Activated T-cell treated with anti-CD3 and anti-CD28 coated beads, Interleukin-2, amount 50 U/mL, for 24 hours (primary cell): Measurements from ENCODE around the gene CES5A.
"Not testable (repeated sequence)": the region's sequence is repeated elsewhere in the genome, so short reads cannot be mapped to it uniquely, and the experiment has no call there.

Source experiments
- DNase-seq: peaks from one replicate; pipeline ENCODE4 v3.0.0-alpha.2; 2020
- H3K27ac Mint-ChIP-seq: 2 replicates; pipeline ENCODE4 v1.8.0; 2020; ENCODE audit warnings: mild to moderate bottlenecking, mixed read lengths
- H3K27me3 Mint-ChIP-seq: 2 replicates; pipeline ENCODE4 v1.8.0; 2020; ENCODE audit warnings: mixed read lengths
- H3K36me3 Mint-ChIP-seq: 2 replicates; pipeline ENCODE4 v1.8.0; 2020; ENCODE audit warnings: low read depth, mixed read lengths
- H3K4me1 Mint-ChIP-seq: 2 replicates; pipeline ENCODE4 v1.8.0; 2020; ENCODE audit warnings: low read depth, mixed read lengths
- H3K4me3 Mint-ChIP-seq: 2 replicates; pipeline ENCODE4 v1.8.0; 2020; ENCODE audit warnings: mild to moderate bottlenecking, moderate library complexity, mixed read lengths
- H3K9me3 Mint-ChIP-seq: 2 replicates; pipeline ENCODE4 v1.8.0; 2020; ENCODE audit warnings: mixed read lengths

Gene CES5A

GRCh38 chr16:55853114-55853513, 22.1 kb downstream of the CES5A start:
- Mint-ChIP-seq H3K9me3 (no peaks in the 10 kb centered on the region), H3K4me1 (no peaks in the 10 kb centered on the region), H3K4me3 (no peak overlapping the region), H3K36me3 (no peaks in the 10 kb centered on the region), H3K27me3 (peaks cover 34% of the 10 kb centered on the region), H3K27ac (no peak overlapping the region)
- no peak for DNase-seq

- no peak for DNase-seq
- Mint-ChIP-seq H3K9me3 (no peaks in the 10 kb centered on the region), H3K27ac (no peak overlapping the region), H3K4me3 (no peak overlapping the region), H3K27me3 (peaks cover 40% of the 10 kb centered on the region), H3K4me1 (no peaks in the 10 kb centered on the region), H3K36me3 (no peaks in the 10 kb centered on the region)
These were observed 25.6 kb downstream of the CES5A start for GRCh38 chr16:55849536-55849935.

GRCh38 chr16:55846598-55847346, 28.4 kb downstream of the CES5A start:
- Mint-ChIP-seq H3K4me1 (no peaks in the 10 kb centered on the region), H3K27me3 (peaks cover 44% of the 10 kb centered on the region), H3K27ac (no peak overlapping the region), H3K36me3 (no peaks in the 10 kb centered on the region), H3K9me3 (no peaks in the 10 kb centered on the region), H3K4me3 (no peak overlapping the region)
- no peak for DNase-seq

- DNase-seq = no peak
- H3K27ac Mint-ChIP-seq = no peak overlapping the region
- peaks cover 32% of the 10 kb centered on the region for H3K27me3 Mint-ChIP-seq
- no peak overlapping the region for H3K4me3 Mint-ChIP-seq
- no peaks in the 10 kb centered on the region for H3K4me1 Mint-ChIP-seq
- no peaks in the 10 kb centered on the region for H3K9me3 Mint-ChIP-seq
- no peaks in the 10 kb centered on the region for H3K36me3 Mint-ChIP-seq
These were observed 32.1 kb downstream of the CES5A start for GRCh38 chr16:55843105-55843395.

GRCh38 chr16:55842369-55843104, 32.6 kb downstream of the CES5A start:
- Mint-ChIP-seq H3K27me3 (peaks cover 32% of the 10 kb centered on the region), H3K4me3 (no peak overlapping the region), H3K9me3 (no peaks in the 10 kb centered on the region), H3K4me1 (no peaks in the 10 kb centered on the region), H3K36me3 (no peaks in the 10 kb centered on the region), H3K27ac (no peak overlapping the region)
- DNase-seq = no peak

GRCh38 chr16:55839115-55839514, 36.1 kb downstream of the CES5A start:
- Mint-ChIP-seq H3K36me3 (no peaks in the 10 kb centered on the region), H3K27me3 (peaks cover 22% of the 10 kb centered on the region), H3K4me1 (no peaks in the 10 kb centered on the region), H3K9me3 (no peaks in the 10 kb centered on the region), H3K4me3 (no peak overlapping the region), H3K27ac (no peak overlapping the region)
- DNase-seq = no peak

GRCh38 chr16:55836158-55836611, 39.0 kb downstream of the CES5A start:
- Mint-ChIP-seq H3K27ac (no peak overlapping the region), H3K4me1 (no peaks in the 10 kb centered on the region), H3K36me3 (no peaks in the 10 kb centered on the region), H3K27me3 (peaks cover 9% of the 10 kb centered on the region), H3K4me3 (no peak overlapping the region), H3K9me3 (no peaks in the 10 kb centered on the region)
- DNase-seq = no peak

GRCh38 chr16:55835581-55835980, 39.6 kb downstream of the CES5A start:
- Mint-ChIP-seq H3K27me3 (peaks cover 8% of the 10 kb centered on the region), H3K27ac (no peak overlapping the region), H3K36me3 (no peaks in the 10 kb centered on the region), H3K4me1 (no peaks in the 10 kb centered on the region), H3K9me3 (no peaks in the 10 kb centered on the region), H3K4me3 (no peak overlapping the region)
- DNase-seq = no peak

GRCh38 chr16:55835173-55835572, 40.0 kb downstream of the CES5A start:
- not testable (repeated sequence) for H3K27me3 Mint-ChIP-seq

GRCh38 chr16:55834049-55834448, 41.1 kb downstream of the CES5A start:
- H3K4me1 Mint-ChIP-seq = no peaks in the 10 kb centered on the region
- no peaks in the 10 kb centered on the region for H3K36me3 Mint-ChIP-seq
- no peak overlapping the region for H3K27ac Mint-ChIP-seq
- no peak for DNase-seq
- H3K9me3 Mint-ChIP-seq = no peaks in the 10 kb centered on the region
- H3K27me3 Mint-ChIP-seq = peaks cover 8% of the 10 kb centered on the region
- no peak overlapping the region for H3K4me3 Mint-ChIP-seq

More at GRCh38 chr16:55835173-55835572, 40.0 kb downstream of the CES5A start:
- not testable (repeated sequence) for H3K4me1 Mint-ChIP-seq, DNase-seq, H3K27ac Mint-ChIP-seq, H3K9me3 Mint-ChIP-seq, H3K36me3 Mint-ChIP-seq, H3K4me3 Mint-ChIP-seq

GRCh38 chr16:55832773-55833691, 42.1 kb downstream of the CES5A start, which contains the start of gene CES1:
TSS of gene CES1 (minus strand) at chr16:55833096. CDS start at chr16:55833055, 41 bp downstream.
- Mint-ChIP-seq H3K27me3 (peaks cover 8% of the 10 kb centered on the region), H3K4me1 (no peaks in the 10 kb centered on the region), H3K36me3 (no peaks in the 10 kb centered on the region), H3K4me3 (no peak within 1 kb of the TSS), H3K27ac (no peak within 1 kb of the TSS), H3K9me3 (no peaks in the 10 kb centered on the region)
- DNase-seq = no peak

GRCh38 chr16:55832425-55832772, 42.8 kb downstream of the CES5A start:
- Mint-ChIP-seq H3K4me1 (no peaks in the 10 kb centered on the region), H3K27ac (no peak overlapping the region), H3K9me3 (no peaks in the 10 kb centered on the region), H3K27me3 (peaks cover 8% of the 10 kb centered on the region), H3K36me3 (no peaks in the 10 kb centered on the region), H3K4me3 (no peak overlapping the region)
- no peak for DNase-seq

GRCh38 chr16:55830658-55831294, 44.4 kb downstream of the CES5A start:
- peaks cover 8% of the 10 kb centered on the region for H3K27me3 Mint-ChIP-seq
- no peaks in the 10 kb centered on the region for H3K9me3 Mint-ChIP-seq
- H3K4me3 Mint-ChIP-seq = no peak overlapping the region
- no peaks in the 10 kb centered on the region for H3K36me3 Mint-ChIP-seq
- no peaks in the 10 kb centered on the region for H3K4me1 Mint-ChIP-seq
- DNase-seq = no peak
- H3K27ac Mint-ChIP-seq = no peak overlapping the region

GRCh38 chr16:55829232-55829631, 45.9 kb downstream of the CES5A start:
- H3K36me3 Mint-ChIP-seq, H3K4me1 Mint-ChIP-seq, H3K4me3 Mint-ChIP-seq, H3K27ac Mint-ChIP-seq, DNase-seq, H3K9me3 Mint-ChIP-seq: not testable (repeated sequence)
- peaks cover 12% of the 10 kb centered on the region for H3K27me3 Mint-ChIP-seq
